H1 (cell line): Measurements from ENCODE around the gene DVL1. TPM values are rescaled to one million over a fixed set of nuclear protein-coding genes. Genes with fewer than 3 reads are reported as not detected.

Experiments
- ATF2 ChIP-seq: IDR thresholded peaks from 2 replicates; pipeline ENCODE4 v1.6.1; 2012; ENCODE audit warnings: low read length, inconsistent platforms
- NRF1 ChIP-seq: IDR thresholded peaks from 2 replicates; pipeline ENCODE4 v1.6.1; 2011; ENCODE audit warnings: mild to moderate bottlenecking, low read depth, low read length, improper control_type of control experiment
- SP4 ChIP-seq: IDR thresholded peaks from 2 replicates; pipeline ENCODE4 v1.6.1; 2012; ENCODE audit warnings: low read length, inconsistent platforms
- polyA plus RNA-seq, 7 experiments: library from polyadenylated mRNA; depleted of rRNA in 3 of 7; stranded (reverse) in 5 of 7; unstranded in 2 of 7; fragments of >200 nt in 5 of 7; fragments of 200-250 nt in 2 of 7; gene quantifications; 1 replicate in 5 of 7; 2 replicates in 1 of 7; 4 replicates in 1 of 7; pipeline versions ENCODE4 v1.2.1 to v1.2.3, GENCODE V29; 2011 to 2013; ENCODE audit warnings: missing spikeins in 2 of 7, mixed read lengths in 2 of 7
- total RNA-seq: library from RNA; stranded (reverse); fragmentation: NEBNext Ultra II Directional; extraction: Animal tissue kit (Norgen Biotek cat#: 25700); gene quantifications from 2 replicates; pipeline ENCODE4 v1.2.1, GENCODE V29; 2021

The DVL1 gene
- total and polyA plus RNA-seq, 2 of the 8 experiments (the other 6 are each of a cell fraction or from before 2014, with no cell fraction given): 39.4 to 58.9 TPM

DNA sequence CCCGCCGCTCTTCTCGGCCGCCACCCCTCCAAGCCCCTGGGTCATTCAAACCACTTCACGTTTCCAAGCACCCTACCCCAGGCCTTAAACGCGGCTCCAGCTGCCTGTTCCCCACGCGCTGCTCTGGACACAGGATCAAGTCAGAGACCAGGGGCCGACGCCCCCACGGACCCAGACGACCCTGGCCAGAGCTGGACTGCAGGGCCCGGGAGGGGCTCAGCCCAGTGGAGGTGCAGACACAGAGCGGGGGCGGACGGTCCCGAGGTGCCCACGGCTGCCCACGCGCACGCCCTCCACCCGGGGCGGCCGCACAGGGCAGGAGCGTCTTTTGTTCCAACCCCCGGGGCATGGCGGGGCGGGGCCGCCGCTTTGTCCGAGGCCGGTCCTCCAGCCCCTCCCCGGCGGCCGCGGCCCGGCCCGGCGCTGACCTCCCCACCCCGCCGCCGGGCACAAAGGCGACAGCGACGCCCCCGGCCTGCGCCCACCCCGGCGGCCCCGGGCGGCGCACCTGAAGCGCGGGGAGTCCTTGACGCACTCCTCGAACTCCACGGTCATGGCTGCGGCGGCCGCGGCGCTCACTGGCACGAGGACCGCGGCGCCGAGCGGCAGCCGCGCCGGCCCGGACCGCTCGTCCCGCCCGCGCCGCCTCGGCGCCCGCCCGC lies 41.8 kb downstream of the DVL1 start (continued):
- TF ChIP-seq ATF2 (no peak), NRF1 (no peak), SP4 (no peak)
